NCI-H82 treated with DMSO at 0.1 percent for 48 hours (cell line): ENCODE data around the gene TNF.

Experiments used
- DNase-seq: peaks from one replicate; lab custom pipeline; 2025; ENCODE audit not compliant: unreplicated experiment; lab: John Stamatoyannopoulos, UW

Gene TNF

GRCh38 chr6:31572041-31572911, 3.1 kb upstream of the TNF start, which contains the start of gene LTA:
Gene LTA (plus strand): TSS chr6:31572289. CDS start chr6:31572743, 454 bp downstream.
- DNase-seq, result no peak

- no peak for DNase-seq
Observed at GRCh38 chr6:31573239-31574105, 1.9 kb upstream of the TNF start.

GRCh38 chr6:31574106-31575061, 981 bp upstream of the TNF start:
- no peak for DNase-seq

DNA sequence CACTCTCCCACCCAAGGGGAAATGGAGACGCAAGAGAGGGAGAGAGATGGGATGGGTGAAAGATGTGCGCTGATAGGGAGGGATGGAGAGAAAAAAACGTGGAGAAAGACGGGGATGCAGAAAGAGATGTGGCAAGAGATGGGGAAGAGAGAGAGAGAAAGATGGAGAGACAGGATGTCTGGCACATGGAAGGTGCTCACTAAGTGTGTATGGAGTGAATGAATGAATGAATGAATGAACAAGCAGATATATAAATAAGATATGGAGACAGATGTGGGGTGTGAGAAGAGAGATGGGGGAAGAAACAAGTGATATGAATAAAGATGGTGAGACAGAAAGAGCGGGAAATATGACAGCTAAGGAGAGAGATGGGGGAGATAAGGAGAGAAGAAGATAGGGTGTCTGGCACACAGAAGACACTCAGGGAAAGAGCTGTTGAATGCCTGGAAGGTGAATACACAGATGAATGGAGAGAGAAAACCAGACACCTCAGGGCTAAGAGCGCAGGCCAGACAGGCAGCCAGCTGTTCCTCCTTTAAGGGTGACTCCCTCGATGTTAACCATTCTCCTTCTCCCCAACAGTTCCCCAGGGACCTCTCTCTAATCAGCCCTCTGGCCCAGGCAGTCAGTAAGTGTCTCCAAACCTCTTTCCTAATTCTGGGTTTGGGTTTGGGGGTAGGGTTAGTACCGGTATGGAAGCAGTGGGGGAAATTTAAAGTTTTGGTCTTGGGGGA, 754 bp downstream of the TNF start:
- no peak for DNase-seq

DNA sequence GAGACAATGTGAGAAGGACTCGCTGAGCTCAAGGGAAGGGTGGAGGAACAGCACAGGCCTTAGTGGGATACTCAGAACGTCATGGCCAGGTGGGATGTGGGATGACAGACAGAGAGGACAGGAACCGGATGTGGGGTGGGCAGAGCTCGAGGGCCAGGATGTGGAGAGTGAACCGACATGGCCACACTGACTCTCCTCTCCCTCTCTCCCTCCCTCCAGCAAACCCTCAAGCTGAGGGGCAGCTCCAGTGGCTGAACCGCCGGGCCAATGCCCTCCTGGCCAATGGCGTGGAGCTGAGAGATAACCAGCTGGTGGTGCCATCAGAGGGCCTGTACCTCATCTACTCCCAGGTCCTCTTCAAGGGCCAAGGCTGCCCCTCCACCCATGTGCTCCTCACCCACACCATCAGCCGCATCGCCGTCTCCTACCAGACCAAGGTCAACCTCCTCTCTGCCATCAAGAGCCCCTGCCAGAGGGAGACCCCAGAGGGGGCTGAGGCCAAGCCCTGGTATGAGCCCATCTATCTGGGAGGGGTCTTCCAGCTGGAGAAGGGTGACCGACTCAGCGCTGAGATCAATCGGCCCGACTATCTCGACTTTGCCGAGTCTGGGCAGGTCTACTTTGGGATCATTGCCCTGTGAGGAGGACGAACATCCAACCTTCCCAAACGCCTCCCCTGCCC, 1.7 kb downstream of the TNF start:
- DNase-seq, result no peak

DNA sequence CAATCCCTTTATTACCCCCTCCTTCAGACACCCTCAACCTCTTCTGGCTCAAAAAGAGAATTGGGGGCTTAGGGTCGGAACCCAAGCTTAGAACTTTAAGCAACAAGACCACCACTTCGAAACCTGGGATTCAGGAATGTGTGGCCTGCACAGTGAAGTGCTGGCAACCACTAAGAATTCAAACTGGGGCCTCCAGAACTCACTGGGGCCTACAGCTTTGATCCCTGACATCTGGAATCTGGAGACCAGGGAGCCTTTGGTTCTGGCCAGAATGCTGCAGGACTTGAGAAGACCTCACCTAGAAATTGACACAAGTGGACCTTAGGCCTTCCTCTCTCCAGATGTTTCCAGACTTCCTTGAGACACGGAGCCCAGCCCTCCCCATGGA, 2.2 kb downstream of the TNF start:
- DNase-seq, result no peak

DNA sequence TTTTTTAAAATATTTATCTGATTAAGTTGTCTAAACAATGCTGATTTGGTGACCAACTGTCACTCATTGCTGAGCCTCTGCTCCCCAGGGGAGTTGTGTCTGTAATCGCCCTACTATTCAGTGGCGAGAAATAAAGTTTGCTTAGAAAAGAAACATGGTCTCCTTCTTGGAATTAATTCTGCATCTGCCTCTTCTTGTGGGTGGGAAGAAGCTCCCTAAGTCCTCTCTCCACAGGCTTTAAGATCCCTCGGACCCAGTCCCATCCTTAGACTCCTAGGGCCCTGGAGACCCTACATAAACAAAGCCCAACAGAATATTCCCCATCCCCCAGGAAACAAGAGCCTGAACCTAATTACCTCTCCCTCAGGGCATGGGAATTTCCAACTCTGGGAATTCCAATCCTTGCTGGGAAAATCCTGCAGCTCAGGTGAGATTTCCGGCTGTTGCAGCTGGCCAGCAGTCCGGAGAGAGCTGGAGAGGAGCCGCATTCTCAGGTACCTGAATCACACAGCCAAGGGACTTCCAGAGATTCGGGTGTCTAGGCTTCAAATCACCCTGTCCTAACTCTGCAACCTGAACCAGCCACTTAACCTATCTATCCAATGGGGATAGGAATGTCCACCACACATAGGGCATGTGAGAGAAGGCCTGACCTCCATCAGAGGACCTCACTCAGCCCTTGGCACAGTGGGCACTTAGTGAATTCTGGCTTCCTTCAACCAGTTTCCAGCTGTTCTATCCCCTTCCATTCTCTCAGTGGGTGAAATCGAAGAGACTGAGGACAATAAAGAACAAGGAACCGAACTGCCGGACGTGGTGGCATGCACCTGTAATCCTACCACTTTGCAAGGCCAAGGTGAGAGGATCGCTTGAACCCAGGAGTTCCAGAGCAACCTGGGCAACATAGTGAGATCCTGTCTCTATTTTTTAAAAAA, 3.1 kb downstream of the TNF start:
- no peak for DNase-seq

DNA sequence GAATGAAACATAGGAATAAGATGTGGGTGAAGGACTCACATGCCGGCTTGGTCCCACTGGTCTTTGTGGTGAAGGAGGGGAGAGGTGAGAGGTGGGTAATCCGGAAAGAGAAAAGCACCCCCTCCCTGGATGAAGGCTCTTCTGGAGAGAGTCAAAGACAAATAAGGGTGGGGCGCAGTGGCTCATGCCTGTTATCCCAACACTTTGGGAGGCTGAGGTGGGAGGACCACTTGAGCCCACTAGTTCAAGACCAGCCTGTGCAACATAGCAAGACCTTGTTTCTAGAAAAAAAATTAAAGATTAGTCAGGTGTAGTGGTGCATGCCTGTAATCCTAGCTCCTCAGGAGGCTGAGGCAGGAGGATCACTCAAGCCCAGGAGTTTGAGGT, 3.7 kb downstream of the TNF start:
- DNase-seq, result no peak

DNA sequence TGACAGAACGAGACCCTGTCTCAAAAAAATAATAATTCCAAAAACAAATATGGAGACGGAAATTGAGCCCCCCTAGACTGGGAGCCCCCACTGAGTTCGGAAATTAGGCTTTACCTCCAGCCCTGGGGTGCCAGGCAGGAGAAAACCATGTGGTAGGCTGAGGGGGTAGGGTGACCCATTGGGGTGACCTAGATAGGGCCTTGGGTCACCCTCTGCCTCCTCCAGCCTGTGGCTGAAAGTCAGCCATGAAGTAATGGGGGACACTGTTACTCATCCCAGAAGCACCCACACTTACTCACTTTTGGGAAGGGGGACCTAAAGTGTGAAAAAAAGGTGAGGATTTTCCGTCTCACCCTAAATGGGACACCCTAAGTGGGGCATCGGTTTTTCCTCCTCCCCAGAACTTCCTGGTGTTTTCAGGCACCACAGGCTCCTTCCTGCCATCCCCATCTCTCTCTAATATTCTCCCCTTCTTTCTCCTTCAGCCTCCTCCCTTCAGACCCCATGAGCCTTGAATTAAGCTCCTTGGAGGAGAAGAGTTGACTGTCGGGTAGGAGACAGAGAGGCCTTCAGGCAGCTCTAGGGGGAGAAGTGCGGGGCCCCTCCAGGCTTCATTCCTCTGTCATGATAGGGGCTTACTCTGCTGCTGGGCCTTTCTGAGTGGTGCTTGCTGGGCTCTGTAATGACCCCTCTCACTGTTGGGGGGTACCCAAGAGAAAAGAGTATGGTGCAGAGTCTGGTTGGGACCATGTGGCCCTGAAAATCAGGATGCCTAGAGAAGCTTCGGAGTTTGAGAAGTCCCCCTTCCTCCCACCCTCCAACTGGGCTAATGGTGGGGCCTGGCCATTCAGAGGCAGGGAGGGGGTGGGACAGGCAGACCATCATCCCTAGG, 4.4 kb downstream of the TNF start:
- DNase-seq, result no peak

DNA sequence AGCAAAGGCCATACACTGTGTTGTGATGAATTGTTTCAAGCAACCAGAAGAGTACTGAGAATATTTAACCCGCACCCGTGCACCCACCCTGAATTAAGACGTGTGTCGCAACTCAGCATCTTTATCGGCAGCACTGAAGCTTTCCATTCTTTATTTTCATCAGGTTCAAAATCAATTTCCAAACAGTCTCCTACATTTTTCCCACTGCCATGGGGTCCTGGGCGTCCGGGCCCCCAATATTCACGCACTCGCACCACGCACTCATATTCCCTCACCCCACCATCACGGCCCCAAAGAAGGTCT, 5.0 kb downstream of the TNF start:
- DNase-seq, result no peak

GRCh38 chr6:31580807-31581433, 5.6 kb downstream of the TNF start:
- DNase-seq, result peak; percentile 70

GRCh38 chr6:31581434-31582229, 6.3 kb downstream of the TNF start:
- DNase-seq, result no peak

DNA sequence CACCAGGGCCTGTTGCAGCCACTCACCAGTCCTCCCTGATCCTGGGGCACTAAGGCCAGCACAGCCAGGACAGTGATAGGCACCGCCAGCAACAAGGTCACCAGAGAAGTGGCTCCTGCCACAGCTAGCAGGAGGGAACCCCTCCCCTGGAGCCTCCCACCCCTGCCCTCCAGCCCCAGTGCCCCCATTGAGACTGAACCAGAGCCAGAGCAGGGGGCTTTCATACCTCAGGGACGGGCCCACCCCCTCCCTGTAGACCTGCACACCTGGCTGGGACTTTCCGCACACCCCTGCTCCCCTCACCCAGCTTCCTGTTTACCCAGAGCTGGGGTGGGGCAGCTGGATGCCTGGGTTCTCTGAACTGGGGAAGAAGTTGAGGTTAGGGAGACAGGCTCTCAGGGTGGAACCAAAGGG, 6.9 kb downstream of the TNF start, which contains the start of gene LTB:
Gene LTB, minus strand, starts transcription at position 195 of the 414 bp plus-strand sequence. Its CDS starts 7 bp downstream, at position 188.
- no peak for DNase-seq

GRCh38 chr6:31585491-31585890, 10.1 kb downstream of the TNF start:
- DNase-seq, result no peak

- DNase-seq, result no peak
Observed at GRCh38 chr6:31586008-31586407, 10.6 kb downstream of the TNF start, which contains the start of gene LST1. Gene LST1 (plus strand): TSS chr6:31586277. CDS start chr6:31587300, 1,023 bp downstream.

- no peak for DNase-seq
Observed at GRCh38 chr6:31586599-31587281, 11.4 kb downstream of the TNF start.
